Lower leg skin (tissue), 3 donors: ENCODE data around the gene THEMIS2.

ENCODE experiments used
- CTCF ChIP-seq, 3 donors: fragments of 450-650 bp; IDR thresholded peaks; one replicate each; pipeline ENCODE4 v1.5.1; 2016; ENCODE audit warnings: antibody characterized with exemption in 3 of 3, mild to moderate bottlenecking in 3 of 3, moderate library complexity in 2 of 3
- POLR2A ChIP-seq, 2 donors: fragments of 450-650 bp; IDR thresholded peaks; one replicate each; pipeline ENCODE4 v1.6.1; 2016 to 2017; ENCODE audit warnings: antibody characterized with exemption in 2 of 2, mild to moderate bottlenecking in 1 of 2, moderate library complexity in 1 of 2

- TF ChIP-seq CTCF (IDR thresholded peaks at IDR 0.05) = no peak
- no peak for TF ChIP-seq POLR2A (IDR thresholded peaks at IDR 0.05)
Measured at GRCh38 chr1:27883536-27883935, 11.2 kb downstream of the THEMIS2 start.
